Left lung (tissue), 10 donors: Measurements from ENCODE around the gene OR2V2. TPM values are rescaled to one million over a fixed set of nuclear protein-coding genes. Genes with fewer than 3 reads are reported as not detected.
A peak's percentile ranks its signal among the peaks of the same experiment; 100 is the strongest.

Source experiments
- ATAC-seq: fragments of 200-7000 bp; cut with Tn5 transposase; one replicate; pipeline ENCODE4 v1.9.1; 2020; ENCODE audit warnings: moderate library complexity
- DNase-seq, 4 donors: peaks; one replicate each; pipeline ENCODE4 v3.0.0-alpha.2; 2013 to 2020
- H3K27ac ChIP-seq, 2 donors: fragments of 200-600 bp; sonication (generic) in 1 of 2; one replicate each; pipeline versions ENCODE4 v1.5.0 to v1.8.0; 2020 to 2021
- H3K27me3 ChIP-seq, 2 donors: fragments of 200-600 bp; sonication (generic) in 1 of 2; one replicate each; pipeline versions ENCODE4 v1.5.0 to v1.8.0; 2020 to 2021
- H3K36me3 ChIP-seq, 2 donors: fragments of 200-600 bp; sonication (generic) in 1 of 2; one replicate each; pipeline versions ENCODE4 v1.5.0 to v1.8.0; 2020 to 2021
- H3K4me1 ChIP-seq, 2 donors: fragments of 200-600 bp; one replicate each; pipeline ENCODE4 v1.8.0; 2021
- H3K4me3 ChIP-seq, 2 donors: fragments of 200-600 bp; sonication (generic) in 1 of 2; one replicate each; pipeline versions ENCODE4 v1.5.0 to v1.8.0; 2020 to 2021; ENCODE audit warnings: mild to moderate bottlenecking in 1 of 2
- H3K9me3 ChIP-seq, 2 donors: fragments of 200-600 bp; sonication (generic) in 1 of 2; one replicate each; pipeline versions ENCODE4 v1.5.0 to v1.8.0; 2020 to 2021
- intact Hi-C, 2 donors: fragments of 100-400 bp; cut with DNase I; formaldehyde crosslinking; loops; one replicate each; pipeline versions ENCODE4 v1.11.2 to v1.14.2; 2022
- polyA plus RNA-seq, 6 donors: library from polyadenylated mRNA; unstranded; fragments of 120-200 nt; gene quantifications; one replicate each; pipeline ENCODE4 v1.2.1, GENCODE V29; 2013; ENCODE audit not compliant: insufficient read length in 6 of 6
- total RNA-seq, 2 donors: library from RNA; stranded (reverse); fragmentation: NEBNext Ultra II Directional; extraction: Animal tissue kit (Norgen Biotek cat#: 25700); gene quantifications; one replicate each; pipeline ENCODE4 v1.2.1, GENCODE V29; 2021
- TF ChIP-seq, protein P1 (sequence below), 2 donors: fragments of 200-600 bp; sonication (generic) in 1 of 2; IDR thresholded peaks; one replicate each; pipeline versions ENCODE4 v1.5.0 to v1.8.0; 2021; ENCODE audit warnings: antibody characterized with exemption in 2 of 2
- donor health status: DM: no; HTN: yes; CAD: no.
- donor health status: DM: no; HTN: no; CAD: no.

OR2V2 gene
- total and polyA plus RNA-seq, 8 donors, result 0.03 to 0.06 (median 0.04) TPM; not detected in 4

DNA sequence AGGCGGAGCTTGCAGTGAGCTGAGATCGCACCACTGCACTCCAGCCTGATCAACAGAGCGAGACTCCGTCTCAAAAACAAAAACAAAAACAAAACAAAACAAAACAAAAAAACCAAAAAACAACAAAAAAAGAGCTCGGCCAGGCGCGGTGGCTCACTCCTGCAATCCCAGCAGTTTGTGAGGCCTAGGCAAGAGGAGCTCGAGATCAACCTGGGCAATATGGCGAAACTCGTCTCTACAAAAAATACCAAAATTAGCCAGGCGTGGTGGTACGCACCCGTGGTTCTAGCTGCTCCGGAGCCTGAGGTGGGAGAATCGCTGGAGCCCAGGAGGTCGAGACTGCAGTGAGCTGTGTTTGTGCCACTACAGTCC lies 37.4 kb downstream of the OR2V2 start:
- peak overlapping the region; percentile 33 to 47 for H3K4me3 ChIP-seq

DNA sequence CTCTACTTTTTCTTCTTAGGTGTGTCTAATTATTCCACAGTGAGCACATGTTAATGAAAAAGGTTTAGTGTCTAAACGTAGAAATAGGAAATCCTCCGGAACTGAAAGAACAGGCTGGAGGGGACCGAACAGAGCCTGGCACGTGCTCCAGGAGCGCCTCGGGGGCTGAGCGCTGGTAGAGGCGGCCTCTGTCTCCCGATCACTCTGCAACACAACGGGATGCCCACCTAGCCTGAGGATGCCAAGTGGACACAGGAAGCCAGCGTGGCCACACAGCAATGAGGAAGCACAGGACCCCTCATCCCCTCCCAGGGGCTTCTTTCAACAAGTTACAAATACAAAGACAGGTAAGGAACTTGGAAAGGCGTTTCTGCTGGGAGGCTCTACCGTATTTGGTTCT lies 38.2 kb downstream of the OR2V2 start:
- TF ChIP-seq, protein P1, sequence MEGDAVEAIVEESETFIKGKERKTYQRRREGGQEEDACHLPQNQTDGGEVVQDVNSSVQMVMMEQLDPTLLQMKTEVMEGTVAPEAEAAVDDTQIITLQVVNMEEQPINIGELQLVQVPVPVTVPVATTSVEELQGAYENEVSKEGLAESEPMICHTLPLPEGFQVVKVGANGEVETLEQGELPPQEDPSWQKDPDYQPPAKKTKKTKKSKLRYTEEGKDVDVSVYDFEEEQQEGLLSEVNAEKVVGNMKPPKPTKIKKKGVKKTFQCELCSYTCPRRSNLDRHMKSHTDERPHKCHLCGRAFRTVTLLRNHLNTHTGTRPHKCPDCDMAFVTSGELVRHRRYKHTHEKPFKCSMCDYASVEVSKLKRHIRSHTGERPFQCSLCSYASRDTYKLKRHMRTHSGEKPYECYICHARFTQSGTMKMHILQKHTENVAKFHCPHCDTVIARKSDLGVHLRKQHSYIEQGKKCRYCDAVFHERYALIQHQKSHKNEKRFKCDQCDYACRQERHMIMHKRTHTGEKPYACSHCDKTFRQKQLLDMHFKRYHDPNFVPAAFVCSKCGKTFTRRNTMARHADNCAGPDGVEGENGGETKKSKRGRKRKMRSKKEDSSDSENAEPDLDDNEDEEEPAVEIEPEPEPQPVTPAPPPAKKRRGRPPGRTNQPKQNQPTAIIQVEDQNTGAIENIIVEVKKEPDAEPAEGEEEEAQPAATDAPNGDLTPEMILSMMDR (IDR thresholded peaks at IDR 0.05), result no peak
- DNase-seq, result no peak
- Histone ChIP-seq H3K27ac (no peak overlapping the region), H3K4me3 (no peak overlapping the region), H3K36me3 (no peaks in the 10 kb centered on the region), H3K9me3 (no peaks in the 10 kb centered on the region), H3K4me1 (peaks cover 0 to 49% of the 10 kb centered on the region in 2 donors), H3K27me3 (peaks cover 0 to 20% of the 10 kb centered on the region in 2 donors)
- intact Hi-C loops, result no loop called here
- no peak for ATAC-seq

More for the DNA sequence above, 37.4 kb downstream of the OR2V2 start:
- Histone ChIP-seq H3K27ac (no peak overlapping the region), H3K4me1 (peaks cover 0 to 41% of the 10 kb centered on the region in 2 donors), H3K36me3 (no peaks in the 10 kb centered on the region), H3K9me3 (no peaks in the 10 kb centered on the region), H3K27me3 (peaks cover 0 to 20% of the 10 kb centered on the region in 2 donors)
- intact Hi-C loops, result no loop called here
- TF ChIP-seq, protein P1 (IDR thresholded peaks at IDR 0.05), result no peak
- no peak for DNase-seq
- ATAC-seq, result no peak

DNA sequence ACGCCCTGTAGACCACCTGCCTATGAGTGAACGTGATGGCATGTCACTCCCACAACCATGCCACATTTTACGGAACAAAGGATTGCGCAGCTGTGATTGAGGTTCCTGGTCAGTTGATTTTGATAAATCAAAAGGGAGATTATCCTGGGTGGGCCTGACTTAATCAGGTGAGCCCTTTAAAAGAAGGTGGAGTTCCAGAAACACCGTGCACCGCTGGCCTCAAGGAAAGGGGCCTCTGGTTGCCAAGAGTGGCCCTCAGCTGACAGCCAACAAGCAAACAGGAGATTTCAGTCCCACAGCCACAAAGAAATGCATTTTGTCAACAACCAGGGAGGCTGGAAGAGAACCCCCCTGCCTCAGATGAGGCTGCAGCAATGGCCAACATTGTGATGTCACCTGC lies 38.6 kb downstream of the OR2V2 start:
- H3K4me3 ChIP-seq, result no peak overlapping the region
- no peak overlapping the region for H3K27ac ChIP-seq
- ATAC-seq (no peak), DNase-seq (no peak)
- H3K4me1 ChIP-seq, result peaks cover 0 to 52% of the 10 kb centered on the region in 2 donors
- H3K27me3 ChIP-seq, result peaks cover 0 to 19% of the 10 kb centered on the region in 2 donors
- no peaks in the 10 kb centered on the region for H3K9me3 ChIP-seq
- no peaks in the 10 kb centered on the region for H3K36me3 ChIP-seq
- intact Hi-C loops, result no loop called here
- TF ChIP-seq, protein P1 (IDR thresholded peaks at IDR 0.05), result no peak

DNA sequence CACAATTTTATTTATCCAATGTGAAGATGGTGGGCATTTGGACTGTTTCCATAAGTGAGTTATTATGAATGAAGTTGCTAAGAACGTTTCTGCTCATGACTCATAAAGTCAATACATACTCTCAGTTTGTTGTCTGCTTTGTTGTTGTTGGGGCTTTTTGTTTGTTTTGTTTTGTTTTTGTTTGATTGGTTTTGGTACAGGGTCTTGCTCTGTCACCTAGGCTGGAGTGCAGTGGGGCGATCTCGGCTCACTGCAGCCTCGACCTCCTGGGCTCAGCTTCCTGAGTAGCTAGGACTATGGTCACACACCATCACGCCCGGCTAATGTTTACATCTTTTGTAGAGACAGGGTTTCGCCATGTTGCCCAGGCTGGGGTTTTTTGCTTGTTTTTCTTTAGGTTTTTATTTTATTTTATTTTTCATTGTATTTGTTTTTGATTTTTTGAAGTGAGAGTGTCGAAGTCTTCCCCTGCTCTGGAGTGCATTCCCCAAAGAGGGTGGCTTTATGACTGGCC lies 39.7 kb downstream of the OR2V2 start:
- H3K36me3 ChIP-seq, result no peaks in the 10 kb centered on the region
- peak overlapping the region in 1 of 2 donors; percentile 68 for H3K27ac ChIP-seq
- H3K4me1 ChIP-seq, result peaks cover 0 to 49% of the 10 kb centered on the region in 2 donors
- DNase-seq, result no peak
- peaks cover 0 to 11% of the 10 kb centered on the region in 2 donors for H3K27me3 ChIP-seq
- intact Hi-C loops, result no loop called here
- TF ChIP-seq, protein P1 (IDR thresholded peaks at IDR 0.05), result no peak
- no peak for ATAC-seq
- H3K9me3 ChIP-seq, result no peaks in the 10 kb centered on the region
- no peak overlapping the region for H3K4me3 ChIP-seq

DNA sequence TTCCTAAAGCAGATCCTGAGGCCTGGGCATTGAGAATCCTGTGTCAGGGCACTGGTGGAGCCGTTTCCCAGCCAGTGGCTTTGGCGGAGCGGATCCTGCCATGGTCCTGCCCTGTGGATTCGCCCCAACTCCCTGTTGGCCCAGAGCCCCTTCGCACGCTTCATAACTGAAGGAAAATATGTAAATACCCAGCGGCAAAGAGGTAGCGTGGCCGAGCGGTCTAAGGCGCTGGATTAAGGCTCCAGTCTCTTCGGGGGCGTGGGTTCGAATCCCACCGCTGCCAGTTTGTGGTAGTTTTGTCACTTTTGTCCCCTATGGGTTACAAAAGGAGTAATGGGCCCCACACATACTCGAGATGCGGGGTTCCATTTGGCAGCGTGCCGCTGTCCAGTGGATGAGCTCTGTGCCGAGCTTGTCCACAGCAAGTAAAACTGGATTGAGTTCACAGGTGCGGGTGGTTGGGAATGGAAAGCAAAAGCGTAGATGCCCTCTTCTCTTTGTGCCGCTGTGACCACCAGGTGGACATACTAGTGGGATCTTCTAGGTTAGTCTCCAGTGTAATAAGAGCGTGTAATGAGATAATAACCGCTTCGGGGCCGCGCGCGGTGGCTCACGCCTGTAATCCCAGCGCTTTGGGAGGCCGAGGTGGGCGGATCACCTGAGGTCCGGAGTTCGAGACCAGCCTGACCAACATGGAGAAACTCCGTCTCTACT lies 40.3 kb downstream of the OR2V2 start:
- ATAC-seq (peak; percentile 4), DNase-seq (peak in 2 of 4 donors; percentile 63 to 84)
- Histone ChIP-seq H3K9me3 (no peaks in the 10 kb centered on the region), H3K27me3 (peaks cover 0 to 11% of the 10 kb centered on the region in 2 donors), H3K27ac (peak overlapping the region in 1 of 2 donors; percentile 68), H3K4me3 (peak overlapping the region; percentile 61 to 85), H3K36me3 (no peaks in the 10 kb centered on the region), H3K4me1 (peaks cover 5 to 48% of the 10 kb centered on the region in 2 donors)
- intact Hi-C loops, result no loop called here
- TF ChIP-seq, protein P1 (IDR thresholded peaks at IDR 0.05), result no peak
